Loucy (cell line): ENCODE data around the gene HLA-DRB5.

Source experiments
- EZH2phosphoT487 ChIP-seq: fragments of 200-600 bp; IDR thresholded peaks from 2 replicates; pipeline ENCODE4 v1.6.1; 2018; ENCODE audit warnings: antibody characterized with exemption, mild to moderate bottlenecking, moderate library complexity, borderline replicate concordance
- TF ChIP-seq, protein P1 (sequence below): fragments of 200-600 bp; sonication (generic); conservative IDR thresholded peaks from 2 replicates; pipeline ENCODE4 v1.5.1; 2014; ENCODE audit warnings: mild to moderate bottlenecking, antibody characterized with exemption, low read length

DNA sequence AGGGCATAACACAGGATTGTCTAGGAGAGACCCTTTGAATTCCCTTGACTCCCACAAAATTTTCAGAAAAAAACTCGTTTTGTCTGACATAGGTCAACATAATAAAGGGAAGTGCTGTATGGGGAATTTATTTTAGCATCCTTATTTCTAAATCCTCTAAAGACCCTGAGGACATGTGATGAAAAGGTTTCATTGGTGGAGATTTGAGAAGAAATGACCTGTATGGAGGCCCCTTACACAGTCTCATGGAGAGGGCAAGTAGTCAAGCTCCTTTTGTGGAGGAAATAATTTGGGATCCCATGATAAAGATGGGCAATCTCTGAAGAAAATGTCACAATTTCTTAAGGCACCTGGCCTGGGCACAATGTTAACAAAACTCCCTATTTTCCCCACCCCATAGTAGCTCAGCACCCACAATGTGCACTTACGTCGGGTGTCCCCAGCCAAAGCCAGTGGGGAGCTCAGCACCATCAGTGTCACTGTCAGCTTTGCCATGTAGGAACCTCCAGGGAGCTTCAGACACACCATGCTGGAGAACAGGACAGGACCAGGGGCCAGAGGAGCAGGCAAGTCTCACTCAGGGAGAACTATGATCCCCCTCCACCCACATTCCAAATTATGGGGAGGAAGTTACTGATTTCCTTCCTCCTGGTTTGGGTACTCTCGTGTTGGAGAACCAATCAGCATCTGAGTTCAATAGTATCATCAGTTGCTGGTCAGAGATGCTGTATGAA is at the start of gene HLA-DRB5:
- TF ChIP-seq, protein P1, sequence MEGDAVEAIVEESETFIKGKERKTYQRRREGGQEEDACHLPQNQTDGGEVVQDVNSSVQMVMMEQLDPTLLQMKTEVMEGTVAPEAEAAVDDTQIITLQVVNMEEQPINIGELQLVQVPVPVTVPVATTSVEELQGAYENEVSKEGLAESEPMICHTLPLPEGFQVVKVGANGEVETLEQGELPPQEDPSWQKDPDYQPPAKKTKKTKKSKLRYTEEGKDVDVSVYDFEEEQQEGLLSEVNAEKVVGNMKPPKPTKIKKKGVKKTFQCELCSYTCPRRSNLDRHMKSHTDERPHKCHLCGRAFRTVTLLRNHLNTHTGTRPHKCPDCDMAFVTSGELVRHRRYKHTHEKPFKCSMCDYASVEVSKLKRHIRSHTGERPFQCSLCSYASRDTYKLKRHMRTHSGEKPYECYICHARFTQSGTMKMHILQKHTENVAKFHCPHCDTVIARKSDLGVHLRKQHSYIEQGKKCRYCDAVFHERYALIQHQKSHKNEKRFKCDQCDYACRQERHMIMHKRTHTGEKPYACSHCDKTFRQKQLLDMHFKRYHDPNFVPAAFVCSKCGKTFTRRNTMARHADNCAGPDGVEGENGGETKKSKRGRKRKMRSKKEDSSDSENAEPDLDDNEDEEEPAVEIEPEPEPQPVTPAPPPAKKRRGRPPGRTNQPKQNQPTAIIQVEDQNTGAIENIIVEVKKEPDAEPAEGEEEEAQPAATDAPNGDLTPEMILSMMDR: no peak
- no peak for TF ChIP-seq EZH2phosphoT487
